MCF 10A (cell line): ENCODE results near the gene SLC6A18. TPM values are rescaled to one million over a fixed set of nuclear protein-coding genes. Genes with fewer than 3 reads are reported as not detected.

Source experiments
- BruUV-seq: library from RNA; stranded (reverse); fragments of 400-500 nt; replicated peaks from 2 replicates; lab custom pipeline; 2021; lab: Mats Ljungman, UMichigan
- CTCF ChIA-PET: fragments of 300-600 bp; sonication (Branson Sonifier 250); formaldehyde crosslinking; extraction: SDS; loops from one replicate; lab custom pipeline; 2021; ENCODE audit warnings: antibody characterized with exemption, inconsistent platforms; lab: Yijun Ruan, JAX
- POLR2A ChIA-PET: fragments of 300-600, 350-650 bp; sonication (Branson Sonifier 250); formaldehyde crosslinking; extraction: SDS; loops from one replicate; lab custom pipeline; 2020; ENCODE audit warnings: antibody characterized with exemption, inconsistent platforms; lab: Yijun Ruan, JAX
- DNase-seq: peaks from one replicate; pipeline ENCODE4 v3.0.0-alpha.2; 2018; ENCODE audit not compliant: unreplicated experiment
- H3K27ac Mint-ChIP-seq: one replicate; pipeline ENCODE4 v1.8.0; 2022; ENCODE audit warnings: mild to moderate bottlenecking, low read depth, mixed read lengths; ENCODE audit not compliant: unreplicated experiment
- H3K27me3 Mint-ChIP-seq: one replicate; pipeline ENCODE4 v1.8.0; 2022; ENCODE audit warnings: mixed read lengths; ENCODE audit not compliant: insufficient read depth, unreplicated experiment
- H3K36me3 Mint-ChIP-seq: one replicate; pipeline ENCODE4 v1.8.0; 2022; ENCODE audit warnings: mild to moderate bottlenecking, moderate library complexity, mixed read lengths; ENCODE audit not compliant: insufficient read depth, unreplicated experiment
- H3K4me1 Mint-ChIP-seq: one replicate; pipeline ENCODE4 v1.8.0; 2022; ENCODE audit warnings: mixed read lengths; ENCODE audit not compliant: insufficient read depth, unreplicated experiment
- H3K4me3 Mint-ChIP-seq: one replicate; pipeline ENCODE4 v1.8.0; 2022; ENCODE audit warnings: mild to moderate bottlenecking, moderate library complexity, mixed read lengths; ENCODE audit not compliant: unreplicated experiment
- H3K9me3 Mint-ChIP-seq: one replicate; pipeline ENCODE4 v1.8.0; 2022; ENCODE audit warnings: mixed read lengths; ENCODE audit not compliant: unreplicated experiment
- intact Hi-C: fragments of 100-400 bp; cut with micrococcal nuclease; formaldehyde crosslinking; loops from 2 replicates; pipeline ENCODE4 v1.14.1; 2022
- total RNA-seq: library from RNA; stranded (reverse); gene quantifications from 2 replicates; pipeline ENCODE4 v1.2.3, GENCODE V29; 2022
- TF ChIP-seq, protein P1 (sequence below): fragments of 200-600 bp; IDR thresholded peaks from one replicate; pipeline ENCODE4 v1.8.0; 2022; ENCODE audit warnings: antibody characterized with exemption, mild to moderate bottlenecking; ENCODE audit not compliant: unreplicated experiment

Gene SLC6A18
- total RNA-seq, 1 experiment from 2014 or later = not detected

DNA sequence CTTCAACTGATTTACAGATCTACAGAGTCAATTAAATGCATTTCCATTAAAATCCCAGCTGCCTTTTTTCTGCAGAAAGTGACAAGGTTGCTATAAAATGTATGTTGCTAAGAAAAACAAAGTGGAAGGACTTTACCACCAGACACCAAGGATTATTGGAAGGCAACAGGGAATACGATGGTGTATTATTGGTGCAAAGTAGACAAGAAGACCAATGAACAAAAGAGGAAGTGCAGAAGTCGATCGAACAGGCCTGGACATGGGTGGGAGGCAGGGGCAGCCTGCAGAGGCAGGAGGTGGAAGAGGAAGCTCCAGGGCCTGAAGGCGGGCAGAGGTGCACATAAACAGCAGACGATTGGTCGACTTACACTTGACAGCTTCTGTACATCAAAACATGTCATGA, 34.3 kb upstream of the SLC6A18 start:
- no peak for DNase-seq
- Mint-ChIP-seq H3K4me1 (no peaks in the 10 kb centered on the region), H3K9me3 (no peaks in the 10 kb centered on the region), H3K27ac (no peak overlapping the region), H3K27me3 (peaks cover 42% of the 10 kb centered on the region), H3K36me3 (no peaks in the 10 kb centered on the region), H3K4me3 (no peak overlapping the region)
- intact Hi-C loops = no loop called here
- CTCF ChIA-PET = interaction anchor here (0.6 kb wide), 1 partner anchor 302 kb away, joined by 3 read pairs; no protein-coding TSS in a partner anchor
- POLR2A ChIA-PET = no interaction called here
- TF ChIP-seq, protein P1, sequence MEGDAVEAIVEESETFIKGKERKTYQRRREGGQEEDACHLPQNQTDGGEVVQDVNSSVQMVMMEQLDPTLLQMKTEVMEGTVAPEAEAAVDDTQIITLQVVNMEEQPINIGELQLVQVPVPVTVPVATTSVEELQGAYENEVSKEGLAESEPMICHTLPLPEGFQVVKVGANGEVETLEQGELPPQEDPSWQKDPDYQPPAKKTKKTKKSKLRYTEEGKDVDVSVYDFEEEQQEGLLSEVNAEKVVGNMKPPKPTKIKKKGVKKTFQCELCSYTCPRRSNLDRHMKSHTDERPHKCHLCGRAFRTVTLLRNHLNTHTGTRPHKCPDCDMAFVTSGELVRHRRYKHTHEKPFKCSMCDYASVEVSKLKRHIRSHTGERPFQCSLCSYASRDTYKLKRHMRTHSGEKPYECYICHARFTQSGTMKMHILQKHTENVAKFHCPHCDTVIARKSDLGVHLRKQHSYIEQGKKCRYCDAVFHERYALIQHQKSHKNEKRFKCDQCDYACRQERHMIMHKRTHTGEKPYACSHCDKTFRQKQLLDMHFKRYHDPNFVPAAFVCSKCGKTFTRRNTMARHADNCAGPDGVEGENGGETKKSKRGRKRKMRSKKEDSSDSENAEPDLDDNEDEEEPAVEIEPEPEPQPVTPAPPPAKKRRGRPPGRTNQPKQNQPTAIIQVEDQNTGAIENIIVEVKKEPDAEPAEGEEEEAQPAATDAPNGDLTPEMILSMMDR = no peak
- BruUV-seq = no TSS peak

- TF ChIP-seq, protein P1 = no peak
- Mint-ChIP-seq H3K4me1 (no peaks in the 10 kb centered on the region), H3K27me3 (peaks cover 34% of the 10 kb centered on the region), H3K4me3 (no peak overlapping the region), H3K27ac (no peak overlapping the region), H3K36me3 (no peaks in the 10 kb centered on the region), H3K9me3 (no peaks in the 10 kb centered on the region)
- ChIA-PET POLR2A (no interaction called here), CTCF (interaction anchor here (0.6 kb wide), 1 partner anchor 16 kb away, joined by 3 read pairs; no protein-coding TSS in a partner anchor)
- intact Hi-C loops = no loop called here
- no peak for DNase-seq
- BruUV-seq = no TSS peak
These were observed 32.1 kb upstream of the SLC6A18 start for GRCh38 chr5:1192971-1193590.

DNA sequence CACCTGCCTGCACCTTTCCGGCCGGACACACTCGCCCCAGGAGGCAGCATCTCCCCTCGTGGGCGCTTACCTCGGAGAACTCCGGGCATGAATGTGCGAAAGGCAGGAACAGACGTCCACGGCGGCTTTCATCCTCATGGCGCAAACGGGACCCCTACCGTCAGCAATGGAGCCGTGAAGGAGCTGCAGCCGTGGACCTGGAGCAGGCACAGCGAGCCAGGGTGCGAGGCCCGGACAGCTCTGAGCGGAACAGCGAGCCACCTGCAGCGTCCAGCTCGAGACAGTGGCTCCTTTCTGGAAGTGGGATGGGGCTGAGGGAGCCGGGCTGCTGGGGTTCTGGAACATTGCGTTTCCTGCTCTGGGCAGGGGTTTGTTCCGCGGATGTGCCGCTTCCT, 31.6 kb upstream of the SLC6A18 start:
- BruUV-seq = no TSS peak

DNA sequence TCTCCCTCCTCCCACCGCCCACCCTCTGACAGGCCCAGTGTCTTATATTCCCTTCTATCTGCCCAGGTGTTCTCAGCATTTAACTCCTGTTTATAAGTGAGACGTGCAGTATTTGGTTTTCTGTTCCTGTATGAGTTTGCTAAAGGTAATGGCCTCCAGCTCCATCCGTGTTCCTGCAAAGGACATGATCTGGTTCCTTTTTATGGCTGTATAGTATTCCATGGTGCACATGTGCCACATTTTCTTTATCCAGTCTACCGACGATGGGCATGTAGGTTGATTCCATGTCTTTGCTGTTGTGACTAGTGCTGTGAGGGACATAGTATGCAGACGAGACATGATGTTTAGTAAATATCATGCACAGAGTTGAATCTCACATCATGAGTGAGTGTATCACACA, 30.8 kb upstream of the SLC6A18 start:
- no peak for DNase-seq
- BruUV-seq = no TSS peak
- Mint-ChIP-seq H3K9me3 (no peaks in the 10 kb centered on the region), H3K36me3 (no peaks in the 10 kb centered on the region), H3K27me3 (peaks cover 22% of the 10 kb centered on the region), H3K4me3 (no peak overlapping the region), H3K4me1 (no peaks in the 10 kb centered on the region), H3K27ac (no peak overlapping the region)
- ChIA-PET POLR2A (no interaction called here), CTCF (interaction anchor here (1.0 to 1.6 kb wide), 2 partner anchors 11 to 451 kb away, joined by 3 to 7 read pairs; no protein-coding TSS in a partner anchor)
- TF ChIP-seq, protein P1 = no peak
- intact Hi-C loops = no loop called here

More for the DNA sequence above, 31.6 kb upstream of the SLC6A18 start:
- TF ChIP-seq, protein P1 = no peak
- POLR2A ChIA-PET = no interaction called here
- no peak for DNase-seq
- Mint-ChIP-seq H3K27me3 (peaks cover 30% of the 10 kb centered on the region), H3K9me3 (no peaks in the 10 kb centered on the region), H3K27ac (no peak overlapping the region), H3K36me3 (no peaks in the 10 kb centered on the region), H3K4me1 (no peaks in the 10 kb centered on the region), H3K4me3 (no peak overlapping the region)
- CTCF ChIA-PET = interaction anchor here (0.6 to 1.6 kb wide), 3 partner anchors 16 to 452 kb away, joined by 3 read pairs; no protein-coding TSS in a partner anchor
- intact Hi-C loops = no loop called here
